Measurements from ENCODE around the gene TRPM7.

- no peak for TF ChIP-seq CTCF (IDR thresholded peaks at IDR 0.05; ENCODE audit: insufficient read depth, low read length)
- TF ChIP-seq REST (IDR thresholded peaks at IDR 0.05; ENCODE audit: insufficient replicate concordance, low read depth) = no peak
Observed at GRCh38 chr15:50543556-50543955, 143.0 kb downstream of the TRPM7 start.
